Nephron progenitor cell (in vitro differentiated cells): ENCODE results near the gene PLCD1.

Experiments used
- DNase-seq: peaks from one replicate; pipeline ENCODE4 v3.0.0; 2021
- H3K27ac Mint-ChIP-seq: 2 replicates; pipeline ENCODE4 v1.8.0; 2021; ENCODE audit warnings: mild to moderate bottlenecking, moderate library complexity, mixed read lengths
- H3K27me3 Mint-ChIP-seq: 2 replicates; pipeline ENCODE4 v1.8.0; 2021; ENCODE audit warnings: mild to moderate bottlenecking, low read depth, mixed read lengths; ENCODE audit not compliant: poor library complexity
- H3K36me3 Mint-ChIP-seq: 2 replicates; pipeline ENCODE4 v1.8.0; 2021; ENCODE audit warnings: low read depth, mixed read lengths
- H3K4me1 Mint-ChIP-seq: 2 replicates; pipeline ENCODE4 v1.8.0; 2021; ENCODE audit warnings: mixed read lengths
- H3K4me3 Mint-ChIP-seq: 2 replicates; pipeline ENCODE4 v1.8.0; 2021; ENCODE audit warnings: mild to moderate bottlenecking, moderate library complexity, mixed read lengths
- H3K9me3 Mint-ChIP-seq: 2 replicates; pipeline ENCODE4 v1.8.0; 2021; ENCODE audit warnings: mild to moderate bottlenecking, moderate library complexity, mixed read lengths
- TF ChIP-seq, protein P1 (sequence below): fragments of 200-600 bp; sonication (generic); IDR thresholded peaks from 2 replicates; pipeline ENCODE4 v1.5.0; 2021; ENCODE audit warnings: antibody characterized with exemption

PLCD1 gene

GRCh38 chr3:38004415-38005075, 24.9 kb downstream of the PLCD1 start:
- H3K27me3 Mint-ChIP-seq: peaks cover 6% of the 10 kb centered on the region
- DNase-seq: peak; percentile 64
- peaks cover 27% of the 10 kb centered on the region for H3K4me1 Mint-ChIP-seq
- no peaks in the 10 kb centered on the region for H3K9me3 Mint-ChIP-seq
- TF ChIP-seq, protein P1, sequence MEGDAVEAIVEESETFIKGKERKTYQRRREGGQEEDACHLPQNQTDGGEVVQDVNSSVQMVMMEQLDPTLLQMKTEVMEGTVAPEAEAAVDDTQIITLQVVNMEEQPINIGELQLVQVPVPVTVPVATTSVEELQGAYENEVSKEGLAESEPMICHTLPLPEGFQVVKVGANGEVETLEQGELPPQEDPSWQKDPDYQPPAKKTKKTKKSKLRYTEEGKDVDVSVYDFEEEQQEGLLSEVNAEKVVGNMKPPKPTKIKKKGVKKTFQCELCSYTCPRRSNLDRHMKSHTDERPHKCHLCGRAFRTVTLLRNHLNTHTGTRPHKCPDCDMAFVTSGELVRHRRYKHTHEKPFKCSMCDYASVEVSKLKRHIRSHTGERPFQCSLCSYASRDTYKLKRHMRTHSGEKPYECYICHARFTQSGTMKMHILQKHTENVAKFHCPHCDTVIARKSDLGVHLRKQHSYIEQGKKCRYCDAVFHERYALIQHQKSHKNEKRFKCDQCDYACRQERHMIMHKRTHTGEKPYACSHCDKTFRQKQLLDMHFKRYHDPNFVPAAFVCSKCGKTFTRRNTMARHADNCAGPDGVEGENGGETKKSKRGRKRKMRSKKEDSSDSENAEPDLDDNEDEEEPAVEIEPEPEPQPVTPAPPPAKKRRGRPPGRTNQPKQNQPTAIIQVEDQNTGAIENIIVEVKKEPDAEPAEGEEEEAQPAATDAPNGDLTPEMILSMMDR: peak; percentile 58
- H3K27ac Mint-ChIP-seq: peak overlapping the region; percentile 10
- H3K4me3 Mint-ChIP-seq: no peak overlapping the region
- peaks cover 15% of the 10 kb centered on the region for H3K36me3 Mint-ChIP-seq

DNA sequence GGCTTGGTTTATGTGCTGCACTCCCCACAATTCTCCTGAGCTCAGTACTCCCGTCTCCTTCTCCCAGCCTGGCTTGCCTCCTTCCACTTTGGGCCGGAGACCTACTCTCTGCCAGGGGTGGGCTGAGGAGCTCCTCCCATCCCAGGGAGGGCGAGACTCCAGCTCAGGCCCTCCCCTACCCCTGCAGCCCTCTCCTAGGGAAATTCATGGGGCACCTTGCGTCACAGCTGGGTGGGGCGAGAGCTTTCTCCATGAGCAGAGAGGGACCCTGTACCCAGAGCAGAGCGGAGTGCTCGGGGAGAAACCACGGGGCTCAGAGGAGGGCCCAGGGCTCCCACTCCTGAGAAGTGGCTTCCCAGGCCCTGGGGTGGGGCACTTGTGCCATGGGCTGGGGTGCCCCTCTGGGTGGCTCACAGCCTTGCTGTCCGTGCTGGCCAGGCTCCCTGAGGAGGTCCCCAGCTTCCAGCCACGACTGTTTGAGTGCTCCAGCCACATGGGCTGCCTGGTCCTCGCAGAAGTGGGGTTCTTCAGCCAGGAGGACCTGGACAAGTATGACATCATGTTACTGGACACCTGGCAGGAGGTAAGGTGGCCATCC, 25.5 kb downstream of the PLCD1 start:
- TF ChIP-seq, protein P1: no peak
- H3K27ac Mint-ChIP-seq: no peak overlapping the region

DNA sequence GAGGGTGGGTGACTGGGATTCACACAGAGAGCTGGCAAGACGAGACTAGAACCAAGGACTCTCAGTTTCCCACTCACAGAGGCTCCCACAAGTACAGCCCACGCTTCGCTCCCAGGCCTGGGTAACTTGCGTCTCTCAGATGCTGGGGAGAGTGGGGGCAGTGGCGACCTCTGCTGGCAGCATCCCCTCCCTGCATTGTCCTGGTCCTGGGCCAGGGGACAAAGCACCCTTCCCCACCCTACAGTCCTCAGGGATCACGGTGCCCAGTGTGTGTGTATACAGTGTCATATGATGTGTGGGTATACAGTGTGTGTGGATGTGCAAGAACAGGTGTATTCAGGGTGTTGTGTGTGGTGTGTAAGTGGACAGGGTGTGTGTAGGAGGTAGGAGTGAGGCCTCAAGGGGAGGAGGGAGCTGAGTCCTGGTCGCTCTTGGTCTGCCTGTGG, 26.0 kb downstream of the PLCD1 start:
- Mint-ChIP-seq H3K27ac (no peak overlapping the region), H3K36me3 (peaks cover 17% of the 10 kb centered on the region), H3K4me1 (peaks cover 37% of the 10 kb centered on the region), H3K27me3 (peaks cover 8% of the 10 kb centered on the region), H3K9me3 (no peaks in the 10 kb centered on the region), H3K4me3 (no peak overlapping the region)
- peak; percentile 85 for DNase-seq
- TF ChIP-seq, protein P1: peak; percentile 88

More for the DNA sequence above, 25.5 kb downstream of the PLCD1 start:
- peaks cover 8% of the 10 kb centered on the region for H3K27me3 Mint-ChIP-seq
- no peaks in the 10 kb centered on the region for H3K9me3 Mint-ChIP-seq
- H3K4me3 Mint-ChIP-seq: no peak overlapping the region
- peaks cover 33% of the 10 kb centered on the region for H3K4me1 Mint-ChIP-seq
- peaks cover 17% of the 10 kb centered on the region for H3K36me3 Mint-ChIP-seq
- DNase-seq: no peak

DNA sequence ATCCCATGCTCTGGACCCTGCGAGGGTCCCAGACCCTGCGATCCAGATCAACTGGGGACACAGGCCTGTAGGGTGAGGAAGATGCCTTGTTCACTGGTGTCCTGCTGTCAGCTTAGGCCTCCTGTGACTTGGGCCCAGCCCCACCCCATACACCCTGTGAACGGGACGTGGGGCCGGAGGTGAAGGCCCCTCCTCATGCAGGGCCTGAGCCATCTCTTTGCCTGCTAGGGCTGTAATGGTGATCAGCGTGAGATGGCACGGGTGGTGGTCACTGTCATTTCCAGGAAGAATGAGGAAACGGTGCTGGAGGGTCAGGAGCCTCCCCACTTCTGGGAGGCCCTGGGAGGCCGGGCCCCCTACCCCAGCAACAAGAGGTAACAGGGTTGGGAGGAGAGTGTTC, 26.5 kb downstream of the PLCD1 start:
- Mint-ChIP-seq H3K9me3 (no peaks in the 10 kb centered on the region), H3K27ac (no peak overlapping the region), H3K27me3 (peaks cover 8% of the 10 kb centered on the region), H3K4me3 (no peak overlapping the region), H3K4me1 (peaks cover 38% of the 10 kb centered on the region), H3K36me3 (peaks cover 17% of the 10 kb centered on the region)
- TF ChIP-seq, protein P1: no peak
- no peak for DNase-seq

GRCh38 chr3:38002291-38002876, 27.1 kb downstream of the PLCD1 start:
- TF ChIP-seq, protein P1: no peak
- H3K27ac Mint-ChIP-seq: no peak overlapping the region
- peak; percentile 1 for DNase-seq
- H3K27me3 Mint-ChIP-seq: peaks cover 8% of the 10 kb centered on the region
- peaks cover 17% of the 10 kb centered on the region for H3K36me3 Mint-ChIP-seq
- no peak overlapping the region for H3K4me3 Mint-ChIP-seq
- no peaks in the 10 kb centered on the region for H3K9me3 Mint-ChIP-seq
- H3K4me1 Mint-ChIP-seq: peaks cover 38% of the 10 kb centered on the region
